Measurements from ENCODE around the gene NLRC5.

Gene NLRC5

GRCh38 chr16:57012353-57012752 lies 23.0 kb downstream of the NLRC5 start:
- no peaks in the 10 kb centered on the region for H3K27me3 ChIP-seq (ENCODE audit: insufficient read depth, low read depth, severe bottlenecking)
- no peak overlapping the region for H3K27ac ChIP-seq
- DNase-seq = no peak
- H3K36me3 ChIP-seq = no peaks in the 10 kb centered on the region
- H3K4me3 ChIP-seq (ENCODE audit: low read depth, low read length) = no peak overlapping the region
- no peak for TF ChIP-seq CTCF (IDR thresholded peaks at IDR 0.05; ENCODE audit: low read depth, low read length)
- H3K9me3 ChIP-seq (ENCODE audit: severe bottlenecking) = no peaks in the 10 kb centered on the region

- H3K4me3 ChIP-seq (ENCODE audit: low read depth, low read length) = no peak overlapping the region
- no peak for TF ChIP-seq CTCF (IDR thresholded peaks at IDR 0.05; ENCODE audit: low read depth, low read length)
- no peak overlapping the region for H3K27ac ChIP-seq
- no peak for DNase-seq
- no peaks in the 10 kb centered on the region for H3K9me3 ChIP-seq (ENCODE audit: severe bottlenecking)
- no peaks in the 10 kb centered on the region for H3K27me3 ChIP-seq (ENCODE audit: insufficient read depth, low read depth, severe bottlenecking)
- no peaks in the 10 kb centered on the region for H3K36me3 ChIP-seq
Measured at GRCh38 chr16:57013229-57013628, 23.9 kb downstream of the NLRC5 start.

- no peaks in the 10 kb centered on the region for H3K36me3 ChIP-seq
- no peak for TF ChIP-seq CTCF (IDR thresholded peaks at IDR 0.05; ENCODE audit: low read depth, low read length)
- no peak overlapping the region for H3K4me3 ChIP-seq (ENCODE audit: low read depth, low read length)
- no peaks in the 10 kb centered on the region for H3K9me3 ChIP-seq (ENCODE audit: severe bottlenecking)
- no peak overlapping the region for H3K27ac ChIP-seq
- DNase-seq = no peak
- no peaks in the 10 kb centered on the region for H3K27me3 ChIP-seq (ENCODE audit: insufficient read depth, low read depth, severe bottlenecking)
Measured at GRCh38 chr16:57013902-57014301, 24.5 kb downstream of the NLRC5 start.

- DNase-seq = no peak
- no peak for TF ChIP-seq CTCF (IDR thresholded peaks at IDR 0.05; ENCODE audit: low read depth, low read length)
- Histone ChIP-seq H3K4me3 (ENCODE audit: low read depth, low read length) (no peak overlapping the region), H3K27me3 (ENCODE audit: insufficient read depth, low read depth, severe bottlenecking) (no peaks in the 10 kb centered on the region), H3K27ac (no peak overlapping the region), H3K9me3 (ENCODE audit: severe bottlenecking) (no peaks in the 10 kb centered on the region), H3K36me3 (no peaks in the 10 kb centered on the region)
Measured at GRCh38 chr16:57016301-57016700, 26.9 kb downstream of the NLRC5 start.

GRCh38 chr16:57016831-57017230 lies 27.5 kb downstream of the NLRC5 start:
- no peak overlapping the region for H3K27ac ChIP-seq
- no peak overlapping the region for H3K4me3 ChIP-seq (ENCODE audit: low read depth, low read length)
- H3K27me3 ChIP-seq (ENCODE audit: insufficient read depth, low read depth, severe bottlenecking) = no peaks in the 10 kb centered on the region
- no peaks in the 10 kb centered on the region for H3K9me3 ChIP-seq (ENCODE audit: severe bottlenecking)
- no peaks in the 10 kb centered on the region for H3K36me3 ChIP-seq
- DNase-seq = no peak
- TF ChIP-seq CTCF (IDR thresholded peaks at IDR 0.05; ENCODE audit: low read depth, low read length) = no peak

GRCh38 chr16:57017251-57017650 lies 27.9 kb downstream of the NLRC5 start:
- DNase-seq = no peak
- no peak overlapping the region for H3K27ac ChIP-seq

More at GRCh38 chr16:57017251-57017650, 27.9 kb downstream of the NLRC5 start:
- H3K4me3 ChIP-seq (ENCODE audit: low read depth, low read length) = no peak overlapping the region
- no peaks in the 10 kb centered on the region for H3K36me3 ChIP-seq
- H3K27me3 ChIP-seq (ENCODE audit: insufficient read depth, low read depth, severe bottlenecking) = no peaks in the 10 kb centered on the region
- no peaks in the 10 kb centered on the region for H3K9me3 ChIP-seq (ENCODE audit: severe bottlenecking)
- TF ChIP-seq CTCF (IDR thresholded peaks at IDR 0.05; ENCODE audit: low read depth, low read length) = no peak

Data from WERI-Rb-1 (cell line).